ENCODE data around the gene TMEFF2. TPM values are rescaled to one million over a fixed set of nuclear protein-coding genes. Genes with fewer than 3 reads are reported as not detected.

The TMEFF2 gene
- total RNA-seq, 6 donors from 2014 or later: 0.69 TPM; not detected in 5

- ATAC-seq (ENCODE audit: low FRiP score in 2 of 2) (no peak), DNase-seq (no peak)
- Histone ChIP-seq H3K9me3 (no peaks in the 10 kb centered on the region), H3K4me3 (no peak overlapping the region), H3K27me3 (no peaks in the 10 kb centered on the region), H3K27ac (no peak overlapping the region), H3K4me1 (peaks cover 0 to 2% (median 0%) of the 10 kb centered on the region in 4 donors), H3K36me3 (no peaks in the 10 kb centered on the region)
- TF ChIP-seq CTCF (IDR thresholded peaks at IDR 0.05) (no peak), POLR2A (IDR thresholded peaks at IDR 0.05) (no peak), POLR2AphosphoS5 (IDR thresholded peaks at IDR 0.05) (no peak), EP300 (IDR thresholded peaks at IDR 0.05) (no peak)
- 84 to 86% methylated on average over 8 of the region's 8 CpGs for WGBS, 2 donors
Observed at GRCh38 chr2:191952515-191953270, 242.0 kb downstream of the TMEFF2 start.

GRCh38 chr2:191951832-191952231 lies 242.9 kb downstream of the TMEFF2 start:
- Histone ChIP-seq H3K27me3 (no peaks in the 10 kb centered on the region), H3K4me1 (peaks cover 0 to 2% (median 0%) of the 10 kb centered on the region in 4 donors), H3K27ac (no peak overlapping the region), H3K36me3 (no peaks in the 10 kb centered on the region), H3K4me3 (no peak overlapping the region), H3K9me3 (no peaks in the 10 kb centered on the region)
- WGBS, 2 donors: 94 to 100% methylated on average over 1 of the region's 1 CpG
- TF ChIP-seq CTCF (IDR thresholded peaks at IDR 0.05): no peak
- TF ChIP-seq POLR2AphosphoS5 (IDR thresholded peaks at IDR 0.05): no peak
- TF ChIP-seq POLR2A (IDR thresholded peaks at IDR 0.05): no peak
- no peak for TF ChIP-seq EP300 (IDR thresholded peaks at IDR 0.05)
- ATAC-seq (ENCODE audit: low FRiP score in 2 of 2) (no peak), DNase-seq (no peak)

GRCh38 chr2:191951376-191951775 lies 243.4 kb downstream of the TMEFF2 start:
- ATAC-seq (ENCODE audit: low FRiP score in 2 of 2) (no peak), DNase-seq (no peak)
- Histone ChIP-seq H3K36me3 (no peaks in the 10 kb centered on the region), H3K4me1 (peaks cover 0 to 2% (median 0%) of the 10 kb centered on the region in 4 donors), H3K9me3 (no peaks in the 10 kb centered on the region), H3K27me3 (no peaks in the 10 kb centered on the region), H3K4me3 (no peak overlapping the region), H3K27ac (no peak overlapping the region)
- 60 to 69% methylated on average over 1 of the region's 1 CpG for WGBS, 2 donors
- no peak for TF ChIP-seq POLR2AphosphoS5 (IDR thresholded peaks at IDR 0.05)

- no peak for ATAC-seq (ENCODE audit: low FRiP score in 2 of 2)
- Histone ChIP-seq H3K9me3 (no peaks in the 10 kb centered on the region), H3K27ac (no peak overlapping the region), H3K27me3 (no peaks in the 10 kb centered on the region), H3K4me3 (no peak overlapping the region), H3K4me1 (peaks cover 0 to 2% (median 0%) of the 10 kb centered on the region in 4 donors), H3K36me3 (no peaks in the 10 kb centered on the region)
- DNase-seq: no peak
- 62 to 72% methylated on average over 3 of the region's 3 CpGs for WGBS, 2 donors
- TF ChIP-seq EP300 (IDR thresholded peaks at IDR 0.05) (no peak), POLR2AphosphoS5 (IDR thresholded peaks at IDR 0.05) (no peak), POLR2A (IDR thresholded peaks at IDR 0.05) (no peak), CTCF (IDR thresholded peaks at IDR 0.05) (no peak)
Observed at GRCh38 chr2:191950132-191950874, 244.4 kb downstream of the TMEFF2 start.

DNA sequence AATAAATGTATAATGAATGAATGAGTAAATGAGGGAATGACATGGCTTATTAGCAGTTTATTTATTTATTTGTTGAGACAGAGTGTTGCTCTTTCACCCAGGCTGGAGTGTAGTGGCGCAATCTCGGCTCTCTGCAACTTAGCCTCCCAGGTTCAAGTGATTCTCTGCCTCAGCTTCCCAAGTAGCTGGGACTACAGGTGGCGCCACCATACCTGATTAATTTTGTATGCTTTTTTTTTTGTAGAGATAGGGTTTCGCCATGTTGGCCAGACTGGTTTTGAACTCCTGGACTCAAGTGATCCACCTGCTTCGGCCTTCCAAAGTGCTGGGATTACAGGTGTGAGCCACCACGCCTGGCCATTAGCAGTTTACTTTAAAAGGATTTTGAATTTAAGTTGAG lies 247.5 kb downstream of the TMEFF2 start:
- Histone ChIP-seq H3K36me3 (no peaks in the 10 kb centered on the region), H3K4me3 (no peak overlapping the region), H3K9me3 (no peaks in the 10 kb centered on the region), H3K27me3 (no peaks in the 10 kb centered on the region), H3K4me1 (peaks cover 0 to 2% (median 0%) of the 10 kb centered on the region in 4 donors), H3K27ac (no peak overlapping the region)
- WGBS, 2 donors: 95 to 97% methylated on average over 6 of the region's 6 CpGs
- TF ChIP-seq POLR2AphosphoS5 (IDR thresholded peaks at IDR 0.05) (no peak), POLR2A (IDR thresholded peaks at IDR 0.05) (no peak), EP300 (IDR thresholded peaks at IDR 0.05) (no peak), CTCF (IDR thresholded peaks at IDR 0.05) (no peak)
- ATAC-seq (ENCODE audit: low FRiP score in 2 of 2) (no peak), DNase-seq (no peak)

Measured in upper lobe of left lung (tissue), 6 donors.